Testis (tissue), 3 donors: ENCODE measurements around the gene C19orf85. TPM values are rescaled to one million over a fixed set of nuclear protein-coding genes. Genes with fewer than 3 reads are reported as not detected.

Source experiments
- DNase-seq: peaks from one replicate; pipeline ENCODE4 v3.0.0-alpha.2; 2019
- H3K27ac ChIP-seq, 2 donors: fragments of 200-600 bp; sonication (generic); one replicate each; pipeline ENCODE4 v1.5.1; 2019
- H3K27me3 ChIP-seq: fragments of 200-600 bp; sonication (generic); one replicate; pipeline ENCODE4 v1.5.1; 2019
- H3K36me3 ChIP-seq: fragments of 200-600 bp; sonication (generic); one replicate; pipeline ENCODE4 v1.5.1; 2017; ENCODE audit warnings: low read depth; ENCODE audit errors: missing control alignments
- H3K4me1 ChIP-seq: fragments of 200-600 bp; sonication (generic); one replicate; pipeline ENCODE4 v1.5.1; 2019
- H3K4me3 ChIP-seq, 2 donors: fragments of 200-600 bp; sonication (generic); one replicate each; pipeline ENCODE4 v1.5.1; 2017 to 2019
- H3K9me3 ChIP-seq: fragments of 200-600 bp; sonication (generic); one replicate; pipeline ENCODE4 v1.5.1; 2017
- CTCF ChIP-seq, 3 experiments: fragments of 450-650 bp in 2 of 3; fragments of 200-600 bp in 1 of 3; sonication (generic) in 1 of 3; IDR thresholded peaks; one replicate each; pipeline ENCODE4 v1.5.1; 2016 to 2019; ENCODE audit warnings: antibody characterized with exemption in 3 of 3, mild to moderate bottlenecking in 2 of 3, moderate library complexity in 1 of 3
- POLR2A ChIP-seq: fragments of 450-650 bp; IDR thresholded peaks from one replicate; pipeline ENCODE4 v1.6.1; 2017; ENCODE audit warnings: antibody characterized with exemption, mild to moderate bottlenecking, moderate library complexity
- WGBS, 2 donors: methylation state at CpG; one replicate each; pipeline ENCODE4 v1.1.5; 2018; 5-methylcytosine and 5-hydroxymethylcytosine counted together
- intact Hi-C: fragments of 100-400 bp; cut with DNase I; formaldehyde crosslinking; loops from one replicate; pipeline ENCODE4 v1.15.1; 2023; ENCODE audit warnings: low total_unique reads
- polyA plus RNA-seq: library from polyadenylated mRNA; stranded (reverse); fragments of 350-450 nt; fragmentation: Illumina TruSeq; extraction: RNeasy Lipid Tissue Mini Kit (QIAGEN cat#74804); gene quantifications from one replicate; pipeline ENCODE4 v1.2.3, GENCODE V29; 2014; ENCODE audit warnings: low read depth, low replicate concordance; ENCODE audit not compliant: insufficient read depth
- total RNA-seq, 2 donors: library from RNA; depleted of rRNA; stranded (reverse); fragments of >200 nt; gene quantifications; one replicate each; pipeline ENCODE4 v1.2.3, GENCODE V29; 2016

The C19orf85 gene
- total and polyA plus RNA-seq, 3 donors from 2014 or later: not detected

- Histone ChIP-seq H3K27ac (no peak overlapping the region), H3K4me3 (no peak overlapping the region), H3K36me3 (no peaks in the 10 kb centered on the region), H3K27me3 (no peaks in the 10 kb centered on the region), H3K9me3 (no peaks in the 10 kb centered on the region), H3K4me1 (no peaks in the 10 kb centered on the region)
- intact Hi-C loops: no loop called here
- WGBS, 2 donors: 33 to 39% methylated on average over 8 of the region's 8 CpGs
- TF ChIP-seq POLR2A (no peak), CTCF (IDR thresholded peaks at IDR 0.05) (no peak)
- no peak for DNase-seq
These were observed 27.7 kb downstream of the C19orf85 start for GRCh38 chr19:55436847-55437246.

- intact Hi-C loops: no loop called here
- DNase-seq: no peak
- no peaks in the 10 kb centered on the region for H3K27me3 ChIP-seq
- no peak overlapping the region for H3K4me3 ChIP-seq
- WGBS, 2 donors: 69 to 87% methylated on average over 4 of the region's 4 CpGs
- H3K27ac ChIP-seq: no peak overlapping the region
- no peaks in the 10 kb centered on the region for H3K4me1 ChIP-seq
- H3K9me3 ChIP-seq: no peaks in the 10 kb centered on the region
- no peaks in the 10 kb centered on the region for H3K36me3 ChIP-seq
- TF ChIP-seq POLR2A (no peak), CTCF (IDR thresholded peaks at IDR 0.05) (no peak)
These were observed 29.5 kb downstream of the C19orf85 start for GRCh38 chr19:55435020-55435419.

GRCh38 chr19:55434356-55434919, 30.1 kb downstream of the C19orf85 start:
- intact Hi-C loops: no loop called here
- Histone ChIP-seq H3K27ac (no peak overlapping the region), H3K4me1 (no peaks in the 10 kb centered on the region), H3K27me3 (no peaks in the 10 kb centered on the region), H3K36me3 (no peaks in the 10 kb centered on the region), H3K9me3 (no peaks in the 10 kb centered on the region), H3K4me3 (no peak overlapping the region)
- no peak for DNase-seq
- WGBS, 2 donors: 49 to 66% methylated on average over 4 of the region's 4 CpGs
- TF ChIP-seq POLR2A (no peak), CTCF (IDR thresholded peaks at IDR 0.05) (no peak)

- no peak overlapping the region for H3K27ac ChIP-seq
- no peaks in the 10 kb centered on the region for H3K27me3 ChIP-seq
- intact Hi-C loops: no loop called here
- no peaks in the 10 kb centered on the region for H3K36me3 ChIP-seq
- no peak for DNase-seq
- H3K4me3 ChIP-seq: no peak overlapping the region
- TF ChIP-seq CTCF (IDR thresholded peaks at IDR 0.05) (no peak), POLR2A (no peak)
- no peaks in the 10 kb centered on the region for H3K9me3 ChIP-seq
- no peaks in the 10 kb centered on the region for H3K4me1 ChIP-seq
- 2 to 13% methylated on average over 3 to 12 of the region's 48 CpGs for WGBS, 2 donors
These were observed 31.3 kb downstream of the C19orf85 start for GRCh38 chr19:55433292-55433691.

- H3K27me3 ChIP-seq: no peaks in the 10 kb centered on the region
- intact Hi-C loops: no loop called here
- H3K36me3 ChIP-seq: no peaks in the 10 kb centered on the region
- no peaks in the 10 kb centered on the region for H3K4me1 ChIP-seq
- DNase-seq: no peak
- WGBS, 2 donors: 85 to 87% methylated on average over 13 to 14 of the region's 14 CpGs
- no peak overlapping the region for H3K4me3 ChIP-seq
- TF ChIP-seq POLR2A (no peak), CTCF (IDR thresholded peaks at IDR 0.05) (no peak)
- no peak overlapping the region for H3K27ac ChIP-seq
- no peaks in the 10 kb centered on the region for H3K9me3 ChIP-seq
These were observed 32.2 kb downstream of the C19orf85 start for GRCh38 chr19:55432241-55432959.
